ENCODE results near the gene DHX38.

GRCh38 chr16:72128701-72129100, 35.1 kb downstream of the DHX38 start:
- TF ChIP-seq CTCF (IDR thresholded peaks at IDR 0.05 in 4 of 5, conservative IDR thresholded peaks at IDR 0.05 in 1 of 5) (no peak), POLR2A (IDR thresholded peaks at IDR 0.05) (no peak)
